HG02973 (cell line): ENCODE measurements around the gene PXDN.

ENCODE experiments used
- ATAC-seq: cut with Tn5 transposase; IDR thresholded peaks from one replicate; pipeline ENCODE4 v1.9.1; 2021; ENCODE audit warnings: moderate library complexity; ENCODE audit not compliant: unreplicated experiment

PXDN gene

DNA sequence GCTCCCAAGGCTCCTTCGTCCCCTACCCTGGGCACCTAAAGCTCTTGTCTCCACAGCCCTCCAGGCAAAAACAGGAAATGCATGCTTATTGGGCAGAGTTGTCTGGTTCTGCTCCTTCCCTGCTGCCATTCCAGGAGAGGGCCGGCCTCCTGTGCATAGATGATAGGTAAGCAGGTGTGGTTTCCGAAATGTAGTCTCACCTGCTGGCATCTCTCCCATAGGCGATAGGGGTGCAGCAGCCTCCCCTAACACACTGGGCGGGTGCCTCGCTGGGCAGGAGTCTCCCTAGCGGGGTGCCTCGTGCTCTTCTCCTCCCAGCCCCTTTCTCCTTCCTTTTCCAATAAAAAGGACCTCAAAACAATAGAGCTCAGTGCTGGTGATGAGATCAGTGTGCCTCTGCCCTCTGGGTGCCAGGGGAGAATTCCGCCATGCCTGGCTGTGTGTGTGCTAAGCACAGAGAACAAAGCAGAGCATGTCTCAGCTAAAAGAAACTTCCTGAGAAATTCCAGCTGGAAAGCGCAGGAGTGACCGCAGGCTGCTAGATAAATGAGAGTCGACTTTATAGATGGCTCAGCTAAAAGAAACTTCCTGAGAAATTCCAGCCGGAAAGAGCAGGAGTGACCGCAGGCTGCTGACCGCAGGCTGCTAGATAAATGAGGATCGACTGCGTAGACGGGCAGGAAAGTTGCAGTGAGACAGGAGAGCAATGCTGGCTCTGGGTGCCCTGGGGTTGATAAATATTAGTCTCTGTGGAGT lies 11.3 kb upstream of the PXDN start:
- ATAC-seq: no peak

- no peak for ATAC-seq
Measured at GRCh38 chr2:1754461-1755170, 10.3 kb upstream of the PXDN start.

- ATAC-seq: no peak
Measured at GRCh38 chr2:1754046-1754445, 9.7 kb upstream of the PXDN start.

DNA sequence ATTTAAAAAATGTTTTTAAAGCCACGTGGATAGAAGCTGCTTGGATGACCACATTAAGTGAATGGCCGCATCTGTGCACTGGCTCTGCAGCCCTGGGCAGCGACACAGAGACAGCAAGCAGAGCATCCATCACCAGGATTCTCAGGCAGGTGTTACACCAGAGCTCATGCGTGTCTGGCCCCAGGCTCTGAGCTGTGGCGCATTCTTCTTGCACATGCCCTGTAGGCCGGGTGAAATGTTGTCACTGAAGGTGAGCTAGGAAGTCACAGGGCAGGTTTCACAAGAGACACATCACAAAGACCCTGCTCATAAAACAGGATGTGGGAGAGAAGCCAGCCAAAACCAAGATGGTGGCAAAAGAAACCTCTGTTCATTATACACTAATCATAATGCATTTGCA lies 8.4 kb upstream of the PXDN start:
- ATAC-seq: no peak

DNA sequence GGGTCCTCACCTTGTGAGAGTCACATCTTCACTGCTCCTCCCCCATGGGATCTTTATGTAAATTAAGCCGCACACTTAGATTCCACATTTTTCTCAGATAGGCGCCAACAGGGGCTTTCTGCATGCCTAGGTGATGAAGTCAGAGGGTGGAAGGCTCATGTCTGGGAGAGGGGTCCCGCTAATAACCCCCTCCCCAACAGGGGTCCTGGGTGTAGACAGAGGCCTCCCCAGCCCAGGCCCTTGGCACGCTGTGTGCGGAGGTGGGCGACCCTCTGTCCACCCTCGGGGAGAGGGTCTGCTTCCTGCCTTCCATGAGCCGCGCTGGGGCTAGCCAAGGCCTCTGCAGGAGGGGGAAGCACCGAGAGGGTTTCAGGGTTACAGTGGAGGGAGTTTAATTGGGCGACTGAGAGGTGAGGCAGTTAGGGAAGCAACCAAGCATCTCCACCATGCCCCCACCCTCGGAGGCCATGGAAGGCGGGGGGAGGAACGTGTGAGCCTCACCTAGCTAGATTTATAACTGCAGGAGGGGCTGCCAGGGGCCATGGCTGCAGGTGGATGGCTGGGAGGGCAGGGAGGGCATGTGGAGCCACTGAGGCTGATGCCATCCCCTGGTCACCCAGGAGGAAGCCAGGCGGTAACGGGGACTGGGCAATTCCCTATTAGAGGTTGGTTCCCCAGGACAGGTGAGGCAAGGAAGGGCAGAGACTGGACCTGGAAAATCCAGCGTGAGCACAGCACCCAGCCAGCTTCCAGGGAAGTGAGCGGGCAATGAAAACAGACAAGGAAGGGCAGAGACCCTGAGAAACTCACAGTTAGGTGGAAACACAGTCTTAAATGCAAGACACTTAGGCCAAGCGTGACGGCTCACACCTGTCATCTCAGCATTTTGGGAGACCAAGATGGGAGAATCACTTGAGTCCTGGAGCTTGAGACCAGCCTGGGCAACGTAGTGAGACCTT lies 7.7 kb upstream of the PXDN start:
- ATAC-seq: no peak

- no peak for ATAC-seq
Measured at GRCh38 chr2:1750933-1751766, 6.8 kb upstream of the PXDN start.

DNA sequence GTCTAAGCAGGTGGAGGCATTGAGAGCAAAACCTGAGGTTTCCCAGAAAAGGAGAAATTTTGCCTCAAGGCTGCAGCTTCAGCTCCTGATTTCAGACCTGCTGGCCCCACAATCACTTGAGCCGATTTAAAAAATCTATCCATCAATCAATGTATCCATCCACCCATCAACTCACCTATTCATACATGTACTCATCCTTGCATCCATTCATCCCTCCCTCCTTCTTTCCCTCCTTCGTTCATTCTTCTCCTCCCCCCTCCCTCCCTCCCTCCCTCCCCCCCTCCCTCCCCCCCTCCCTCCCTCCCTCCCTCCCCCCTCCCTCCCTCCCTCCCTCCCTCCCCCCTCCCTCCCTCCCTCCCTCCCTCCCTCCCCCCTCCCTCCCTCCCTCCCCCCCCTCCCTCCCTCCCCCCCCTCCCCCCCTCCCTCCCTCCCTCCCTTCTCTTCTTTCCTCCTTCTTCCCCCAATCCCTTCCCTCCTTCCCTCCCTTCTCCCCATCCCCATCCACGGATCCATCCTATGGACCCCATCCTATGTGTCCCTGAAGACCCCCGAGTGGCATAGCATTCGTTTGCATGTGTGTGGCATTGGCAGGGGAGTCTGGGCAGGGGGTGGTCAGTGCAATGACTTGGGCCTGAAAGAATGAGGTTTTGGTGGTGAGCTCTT lies 6.1 kb upstream of the PXDN start:
- no peak for ATAC-seq

DNA sequence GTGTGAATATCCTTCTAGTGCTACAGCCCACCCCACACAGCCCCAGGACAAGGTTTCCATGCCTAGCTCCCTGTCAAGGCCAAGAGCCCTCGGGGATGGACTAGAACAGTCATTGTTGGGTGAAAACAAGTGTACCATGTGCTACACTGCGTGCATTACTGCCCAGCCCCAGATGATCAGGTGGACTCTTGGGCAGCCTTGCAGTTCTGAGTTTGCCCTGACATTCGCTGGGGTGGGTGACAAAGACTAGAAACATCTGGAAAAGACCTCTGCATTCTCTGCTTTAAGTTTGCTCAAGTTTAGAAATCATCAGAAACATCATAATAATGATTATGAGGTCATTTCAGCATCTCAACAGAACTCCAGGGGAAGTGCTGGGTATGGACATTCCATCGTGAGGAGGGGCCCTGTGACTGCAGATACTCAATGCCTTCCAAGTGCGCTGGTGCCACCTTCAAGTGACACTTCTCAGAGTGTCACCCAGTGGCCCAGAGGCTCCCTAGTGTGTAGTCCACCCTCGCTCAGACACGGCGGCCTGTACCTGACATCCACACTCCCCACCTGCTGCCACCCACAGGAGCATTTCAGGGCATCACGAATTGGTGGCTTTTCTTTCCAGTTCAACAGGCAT lies 5.3 kb upstream of the PXDN start:
- ATAC-seq: no peak

- no peak for ATAC-seq
Measured at GRCh38 chr2:1748741-1749488, 4.6 kb upstream of the PXDN start.

DNA sequence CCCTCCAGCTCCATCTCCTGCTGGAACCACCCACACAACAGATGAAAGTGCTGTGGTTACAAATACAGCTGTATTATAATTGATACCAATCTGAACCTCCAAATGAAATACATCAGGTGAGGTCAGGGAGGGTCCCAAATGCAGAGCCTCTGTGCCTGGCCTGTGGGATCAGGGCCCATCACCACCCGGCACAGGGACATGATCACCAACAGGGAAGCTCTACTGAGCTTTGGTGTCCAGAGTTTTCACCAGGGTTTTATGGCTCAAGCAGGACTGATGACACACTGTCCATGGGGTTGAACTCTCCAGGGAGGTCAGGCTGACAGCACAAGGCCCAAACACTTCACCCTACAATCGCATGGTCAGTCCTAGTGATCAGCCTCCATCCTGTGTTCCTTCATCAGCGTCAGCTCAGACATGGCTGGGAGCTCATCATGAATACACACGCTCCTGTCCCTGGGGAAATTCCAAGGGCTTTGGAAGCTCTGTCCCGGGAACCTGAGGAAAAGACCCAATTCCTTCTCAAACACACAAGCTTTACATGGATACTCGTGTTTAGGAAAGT lies 3.9 kb upstream of the PXDN start:
- ATAC-seq: no peak

DNA sequence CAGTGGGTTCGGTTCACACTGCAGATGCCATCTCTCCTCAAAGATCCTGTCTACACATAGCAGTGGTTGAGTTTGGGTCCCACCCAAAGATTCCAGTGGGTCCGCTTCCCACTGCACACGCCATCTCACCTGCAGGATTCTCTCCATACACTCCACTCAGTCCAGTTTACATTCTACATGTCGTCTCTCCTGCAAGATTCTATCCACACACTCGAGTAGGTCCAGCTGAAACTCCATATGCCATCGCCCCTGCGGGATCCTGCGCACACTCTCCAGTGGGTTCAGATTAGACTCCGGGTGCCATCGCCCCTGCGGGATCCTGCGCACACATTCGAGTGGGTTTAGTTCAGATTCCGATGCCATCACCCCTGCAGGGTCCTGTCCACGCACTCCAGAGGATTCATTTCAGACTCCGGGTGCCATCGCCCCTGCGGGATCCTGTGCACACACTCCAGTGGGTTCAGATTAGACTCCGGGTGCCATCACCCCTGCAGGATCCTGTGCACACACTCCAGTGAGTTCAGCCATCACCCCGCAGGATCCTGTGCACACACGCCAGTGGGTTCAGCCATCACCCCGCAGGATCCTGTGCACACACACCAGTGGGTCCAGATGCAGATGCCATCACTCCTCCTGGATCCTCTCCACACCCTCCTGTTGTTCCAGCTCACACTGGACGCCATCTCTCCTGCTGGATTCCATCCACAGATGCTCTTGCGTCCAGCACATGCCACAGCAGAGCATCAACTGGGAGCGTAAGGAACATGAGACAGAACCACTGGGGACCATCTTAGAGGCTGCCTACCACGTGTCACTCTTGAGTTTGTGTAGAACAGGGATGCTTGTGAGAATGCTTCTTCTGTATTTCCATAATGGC lies 3.0 kb upstream of the PXDN start:
- ATAC-seq: no peak

DNA sequence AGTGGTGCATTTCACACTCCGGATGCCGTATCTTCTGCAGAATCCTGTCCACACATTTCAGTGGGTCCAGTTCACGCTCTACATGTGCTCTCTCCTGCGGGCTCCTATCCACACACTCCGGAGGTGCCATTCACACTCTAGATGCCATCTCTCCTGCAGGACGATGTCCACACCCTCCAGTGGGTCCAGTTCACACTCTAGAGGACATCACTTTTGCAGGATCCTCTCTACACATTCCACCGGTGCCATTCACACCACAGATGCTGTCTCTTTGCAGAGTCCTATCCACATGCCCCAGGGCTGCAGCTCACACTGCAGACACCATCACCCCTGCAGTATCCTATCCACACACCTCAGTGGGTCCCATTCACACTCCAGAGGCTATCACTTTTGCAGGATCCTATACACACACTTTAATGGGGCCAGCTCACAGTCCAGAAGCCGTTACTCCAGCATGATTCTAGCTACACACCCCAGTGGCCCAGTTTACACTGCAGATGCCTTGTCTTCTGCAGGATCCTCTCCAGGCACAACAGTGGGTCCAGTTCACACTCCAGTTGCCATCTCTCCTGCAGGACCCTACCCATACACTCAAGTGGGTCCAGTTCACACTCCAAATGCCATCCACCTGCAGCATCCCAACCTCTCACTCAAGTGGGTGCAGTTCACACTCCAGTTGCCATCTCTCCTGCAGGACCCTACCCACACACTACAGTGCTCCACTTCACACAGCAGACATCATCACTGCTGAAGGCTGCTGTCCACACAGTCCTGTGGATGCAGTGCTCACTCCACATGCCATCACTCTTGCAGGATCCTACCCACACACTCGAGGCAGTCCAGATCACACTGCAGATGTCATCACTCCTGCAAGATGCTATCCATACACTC lies 2.1 kb upstream of the PXDN start:
- no peak for ATAC-seq

- ATAC-seq: no peak
Measured at GRCh38 chr2:1745171-1746023, 1.1 kb upstream of the PXDN start.

GRCh38 chr2:1744151-1744445 lies 217 bp downstream of the PXDN start:
- no peak for ATAC-seq

GRCh38 chr2:1743396-1744150 lies 742 bp downstream of the PXDN start:
- no peak for ATAC-seq
